ENCODE results near the gene CHD9. TPM values are rescaled to one million over a fixed set of nuclear protein-coding genes. Genes with fewer than 3 reads are reported as not detected.
"Not testable (repeated sequence)": the region's sequence is repeated elsewhere in the genome, so short reads cannot be mapped to it uniquely, and the experiment has no call there.

Gene CHD9
- total RNA-seq, 2 experiments from 2014 or later: 30.2 to 37.9 TPM

- DNase-seq: no peak
- POLR2A ChIA-PET: no interaction called here
- no peak for ATAC-seq (ENCODE audit: low read depth)
- Mint-ChIP-seq H3K27ac (no peak overlapping the region), H3K9me3 (no peaks in the 10 kb centered on the region), H3K4me1 (no peaks in the 10 kb centered on the region), H3K4me3 (no peak overlapping the region), H3K27me3 (peaks cover 15% of the 10 kb centered on the region), H3K36me3 (no peaks in the 10 kb centered on the region)
Observed at GRCh38 chr16:53041320-53042051, 13.3 kb upstream of the CHD9 start.

- DNase-seq (no peak), ATAC-seq (ENCODE audit: low read depth) (no peak)
- Mint-ChIP-seq H3K4me3 (no peak overlapping the region), H3K27me3 (peaks cover 15% of the 10 kb centered on the region), H3K9me3 (no peaks in the 10 kb centered on the region), H3K36me3 (no peaks in the 10 kb centered on the region), H3K27ac (no peak overlapping the region), H3K4me1 (no peaks in the 10 kb centered on the region)
- POLR2A ChIA-PET: no interaction called here
Observed at GRCh38 chr16:53042235-53042701, 12.5 kb upstream of the CHD9 start.

GRCh38 chr16:53043428-53043831, 11.4 kb upstream of the CHD9 start:
- peaks cover 15% of the 10 kb centered on the region for H3K27me3 Mint-ChIP-seq
- H3K27ac Mint-ChIP-seq: no peak overlapping the region
- ATAC-seq (ENCODE audit: low read depth) (no peak), DNase-seq (no peak)
- H3K36me3 Mint-ChIP-seq: no peaks in the 10 kb centered on the region
- POLR2A ChIA-PET: interaction anchor here (0.8 kb wide), 1 partner anchor 12 kb away, joined by 3 read pairs; no protein-coding TSS in a partner anchor
- H3K4me1 Mint-ChIP-seq: no peaks in the 10 kb centered on the region
- no peak overlapping the region for H3K4me3 Mint-ChIP-seq
- H3K9me3 Mint-ChIP-seq: no peaks in the 10 kb centered on the region

GRCh38 chr16:53043986-53044601, 10.7 kb upstream of the CHD9 start:
- Mint-ChIP-seq H3K36me3 (no peaks in the 10 kb centered on the region), H3K27me3 (peaks cover 15% of the 10 kb centered on the region), H3K9me3 (no peaks in the 10 kb centered on the region), H3K4me1 (no peaks in the 10 kb centered on the region), H3K4me3 (no peak overlapping the region), H3K27ac (no peak overlapping the region)
- no peak for ATAC-seq (ENCODE audit: low read depth)
- POLR2A ChIA-PET: interaction anchor here (0.8 kb wide), 1 partner anchor 11 kb away, joined by 3 read pairs; no protein-coding TSS in a partner anchor
- no peak for DNase-seq

GRCh38 chr16:53045341-53046220, 9.2 kb upstream of the CHD9 start:
- Mint-ChIP-seq H3K4me3 (no peak overlapping the region), H3K27ac (no peak overlapping the region), H3K9me3 (no peaks in the 10 kb centered on the region), H3K36me3 (no peaks in the 10 kb centered on the region), H3K27me3 (peaks cover 15% of the 10 kb centered on the region), H3K4me1 (no peaks in the 10 kb centered on the region)
- no peak for ATAC-seq (ENCODE audit: low read depth)
- POLR2A ChIA-PET: no interaction called here
- DNase-seq: no peak

GRCh38 chr16:53047515-53047914, 7.3 kb upstream of the CHD9 start:
- H3K9me3 Mint-ChIP-seq; H3K4me1 Mint-ChIP-seq; DNase-seq; H3K36me3 Mint-ChIP-seq; H3K27ac Mint-ChIP-seq; POLR2A ChIA-PET; H3K4me3 Mint-ChIP-seq; ATAC-seq (ENCODE audit: low read depth): not testable (repeated sequence)
- peaks cover 15% of the 10 kb centered on the region for H3K27me3 Mint-ChIP-seq

GRCh38 chr16:53048139-53048915, 6.5 kb upstream of the CHD9 start:
- POLR2A ChIA-PET: no interaction called here
- ATAC-seq (ENCODE audit: low read depth) (no peak), DNase-seq (no peak)
- H3K27me3 Mint-ChIP-seq: peaks cover 8% of the 10 kb centered on the region
- no peaks in the 10 kb centered on the region for H3K9me3 Mint-ChIP-seq
- no peak overlapping the region for H3K4me3 Mint-ChIP-seq
- H3K27ac Mint-ChIP-seq: no peak overlapping the region
- H3K4me1 Mint-ChIP-seq: peaks cover 9% of the 10 kb centered on the region
- H3K36me3 Mint-ChIP-seq: no peaks in the 10 kb centered on the region

GRCh38 chr16:53051255-53051654, 3.5 kb upstream of the CHD9 start:
- H3K4me3 Mint-ChIP-seq; H3K36me3 Mint-ChIP-seq; DNase-seq; H3K9me3 Mint-ChIP-seq; H3K27me3 Mint-ChIP-seq; H3K27ac Mint-ChIP-seq; POLR2A ChIA-PET; ATAC-seq (ENCODE audit: low read depth): not testable (repeated sequence)
- peaks cover 17% of the 10 kb centered on the region for H3K4me1 Mint-ChIP-seq

- peaks cover 22% of the 10 kb centered on the region for H3K4me1 Mint-ChIP-seq
- peak within 1 kb of the TSS; percentile 69 for H3K4me3 Mint-ChIP-seq
- H3K27ac Mint-ChIP-seq: no peak within 1 kb of the TSS
- no peaks in the 10 kb centered on the region for H3K9me3 Mint-ChIP-seq
- no peaks in the 10 kb centered on the region for H3K27me3 Mint-ChIP-seq
- no peak for DNase-seq
- no peak for ATAC-seq (ENCODE audit: low read depth)
- H3K36me3 Mint-ChIP-seq: peaks cover 2% of the 10 kb centered on the region
- POLR2A ChIA-PET: no interaction called here
Observed at GRCh38 chr16:53052519-53053501, 2.0 kb upstream of the CHD9 start, which contains the start of gene CHD9NB. Gene CHD9NB, minus strand, starts transcription at chr16:53052897. Its CDS starts 8,739 bp downstream, at chr16:53044158.

GRCh38 chr16:53053967-53054669, 673 bp upstream of the CHD9 start:
- H3K36me3 Mint-ChIP-seq: peaks cover 4% of the 10 kb centered on the region
- peaks cover 27% of the 10 kb centered on the region for H3K4me1 Mint-ChIP-seq
- POLR2A ChIA-PET: interaction anchor here (0.6 to 1.6 kb wide), 6 partner anchors 14 to 229 kb away, joined by 3 to 12 read pairs (median 4); no protein-coding TSS in a partner anchor

GRCh38 chr16:53055541-53056391, 975 bp downstream of the CHD9 start:
- Mint-ChIP-seq H3K4me3 (peak overlapping the region; percentile 84), H3K36me3 (peaks cover 4% of the 10 kb centered on the region), H3K9me3 (no peaks in the 10 kb centered on the region), H3K27me3 (no peaks in the 10 kb centered on the region), H3K4me1 (peaks cover 27% of the 10 kb centered on the region), H3K27ac (peak overlapping the region; percentile 81)
- DNase-seq (no peak), ATAC-seq (ENCODE audit: low read depth) (no peak)
- POLR2A ChIA-PET: interaction anchor here (0.7 to 1.6 kb wide), 6 partner anchors 12 to 401 kb away, joined by 3 to 12 read pairs (median 4); no protein-coding TSS in a partner anchor

More at GRCh38 chr16:53053967-53054669, 673 bp upstream of the CHD9 start:
- Mint-ChIP-seq H3K27me3 (no peaks in the 10 kb centered on the region), H3K27ac (peak overlapping the region; percentile 82), H3K4me3 (peak overlapping the region; percentile 84), H3K9me3 (no peaks in the 10 kb centered on the region)
- ATAC-seq (ENCODE audit: low read depth): peak; percentile 57
- DNase-seq: no peak
